H1 (cell line): ENCODE measurements around the gene KRTAP8-1. TPM values are rescaled to one million over a fixed set of nuclear protein-coding genes. Genes with fewer than 3 reads are reported as not detected.

ENCODE experiments used
- CTCF ChIA-PET: fragments of 300-600 bp; sonication (Branson Sonifier 250); formaldehyde crosslinking; loops from one replicate; lab custom pipeline; 2021; ENCODE audit not compliant: partially characterized antibody; lab: Charles Lee
- POLR2A ChIA-PET: fragments of 300-600 bp; sonication (Branson Sonifier 250); formaldehyde crosslinking; loops from one replicate; lab custom pipeline; 2021; ENCODE audit warnings: inconsistent platforms; ENCODE audit not compliant: partially characterized antibody; lab: Charles Lee
- DNase-seq, 2 experiments: peaks; one replicate each; pipeline versions ENCODE4 v3.0.0 to v3.0.0-alpha.2; 2010 to 2022; ENCODE audit warnings: low spot score in 2 of 2, low read depth in 1 of 2, mixed read lengths in 1 of 2
- FAIRE-seq: peaks from 2 replicates; lab custom pipeline; 2011; peaks lifted over from hg19 to GRCh38; lab: Jason Lieb, UNC
- H2AFZ ChIP-seq: 2 replicates; pipeline ENCODE4 v1.8.1; 2012; ENCODE audit warnings: low read length, inconsistent platforms
- H2AK5ac ChIP-seq: 2 replicates; pipeline ENCODE4 v1.6.1; 2013; ENCODE audit warnings: low read depth, low read length
- H2BK120ac ChIP-seq: replicated peaks from 2 replicates; pipeline ENCODE3; 2013; ENCODE audit warnings: low read depth, low read length, inconsistent platforms
- H2BK12ac ChIP-seq: 2 replicates; pipeline ENCODE4 v1.6.1; 2013; ENCODE audit warnings: low read depth, low read length
- H2BK15ac ChIP-seq: 2 replicates; pipeline ENCODE4 v1.6.1; 2013; ENCODE audit warnings: low read length
- H2BK20ac ChIP-seq: 2 replicates; pipeline ENCODE4 v1.6.1; 2013; ENCODE audit warnings: low read length
- H2BK5ac ChIP-seq: 2 replicates; pipeline ENCODE4 v1.6.1; 2013; ENCODE audit warnings: low read depth, low read length
- H3K14ac ChIP-seq: 2 replicates; pipeline ENCODE4 v1.6.1; 2013; ENCODE audit warnings: inconsistent platforms; ENCODE audit not compliant: insufficient read length
- H3K18ac ChIP-seq: 2 replicates; pipeline ENCODE4 v1.6.1; 2013; ENCODE audit warnings: low read length; ENCODE audit errors: extremely low read depth
- H3K23ac ChIP-seq: 2 replicates; pipeline ENCODE4 v1.6.1; 2013; ENCODE audit warnings: inconsistent platforms; ENCODE audit not compliant: insufficient read length
- H3K23me2 ChIP-seq: 2 replicates; pipeline ENCODE4 v1.6.1; 2013; ENCODE audit warnings: low read depth, low read length
- H3K27ac ChIP-seq: 2 replicates; pipeline ENCODE4 v1.6.1; 2011; ENCODE audit warnings: low read depth, low read length, inconsistent platforms
- H3K27me3 ChIP-seq, 4 experiments: replicated peaks in 1 of 4; 1 replicate in 1 of 4; 2 replicates in 3 of 4; pipeline versions ENCODE4 v1.6.1 to v1.8.1; 2011 to 2013; ENCODE audit warnings: low read length in 3 of 4, mild to moderate bottlenecking in 3 of 4, inconsistent platforms in 2 of 4, mixed read lengths in 2 of 4, moderate library complexity in 1 of 4; ENCODE audit not compliant: control insufficient read depth in 3 of 4, insufficient read depth in 3 of 4; ENCODE audit errors: extremely low read depth in 1 of 4
- H3K36me3 ChIP-seq, 4 experiments: 2 replicates each; pipeline versions ENCODE4 v1.6.1 to v1.8.1; 2011 to 2013; ENCODE audit warnings: mild to moderate bottlenecking in 4 of 4, low read length in 3 of 4, moderate library complexity in 2 of 4, control low read depth in 1 of 4, inconsistent platforms in 1 of 4; ENCODE audit not compliant: insufficient read depth in 4 of 4, control insufficient read depth in 2 of 4
- H3K4ac ChIP-seq: replicated peaks from 2 replicates; pipeline ENCODE3; 2013; ENCODE audit warnings: low read length, low read depth, mixed read lengths, inconsistent platforms; ENCODE audit not compliant: insufficient read length
- H3K4me1 ChIP-seq, 4 experiments: replicated peaks in 1 of 4; 1 replicate in 1 of 4; 2 replicates in 3 of 4; pipeline versions ENCODE4 v1.6.1 to v1.8.1; 2011 to 2013; ENCODE audit warnings: low read length in 3 of 4, inconsistent platforms in 2 of 4, mixed read lengths in 1 of 4; ENCODE audit not compliant: insufficient read depth in 4 of 4, control insufficient read depth in 3 of 4
- H3K4me2 ChIP-seq, 2 experiments: 2 replicates each; pipeline versions ENCODE4 v1.6.1 to v1.8.1; 2011 to 2013; ENCODE audit warnings: low read depth in 2 of 2, low read length in 2 of 2, control low read depth in 1 of 2, inconsistent platforms in 1 of 2, mild to moderate bottlenecking in 1 of 2; ENCODE audit not compliant: insufficient read depth in 1 of 2
- H3K4me3 ChIP-seq, 4 experiments: fragments of 200-600, 300-600 bp in 1 of 4; sonication (generic), shearing (Covaris generic), sonication (Bioruptor Twin) in 1 of 4; 2 replicates each; pipeline versions ENCODE4 v1.5.1 to v1.8.1; 2011 to 2016; ENCODE audit warnings: low read length in 4 of 4, low read depth in 3 of 4, control low read depth in 2 of 4, inconsistent platforms in 2 of 4, mild to moderate bottlenecking in 2 of 4, mixed read lengths in 1 of 4, moderate library complexity in 1 of 4; ENCODE audit not compliant: insufficient read depth in 2 of 4; ENCODE audit errors: extremely low read depth in 1 of 4
- H3K56ac ChIP-seq: replicated peaks from 2 replicates; pipeline ENCODE3; 2013; ENCODE audit warnings: low read depth, mild to moderate bottlenecking, mixed read lengths, low read length, inconsistent platforms; ENCODE audit not compliant: insufficient read length
- H3K79me1 ChIP-seq: 2 replicates; pipeline ENCODE4 v1.6.1; 2013; ENCODE audit warnings: low read depth, low read length, control low read depth
- H3K79me2 ChIP-seq, 2 experiments: 2 replicates each; pipeline versions ENCODE4 v1.6.1 to v1.8.1; 2012 to 2013; ENCODE audit warnings: low read length in 2 of 2, mild to moderate bottlenecking in 2 of 2, inconsistent platforms in 1 of 2; ENCODE audit not compliant: insufficient read depth in 2 of 2, control insufficient read depth in 1 of 2
- H3K9ac ChIP-seq, 4 experiments: replicated peaks in 1 of 4; 1 replicate in 1 of 4; 2 replicates in 3 of 4; pipeline versions ENCODE4 v1.6.1 to v1.8.1; 2011 to 2013; ENCODE audit warnings: low read depth in 3 of 4, low read length in 3 of 4, control low read depth in 2 of 4, mild to moderate bottlenecking in 2 of 4, moderate library complexity in 2 of 4, inconsistent platforms in 1 of 4; ENCODE audit errors: extremely low read depth in 1 of 4
- H3K9me3 ChIP-seq, 2 experiments: 2 replicates each; pipeline versions ENCODE4 v1.6.1 to v1.8.1; 2012 to 2013; ENCODE audit warnings: mild to moderate bottlenecking in 2 of 2, moderate library complexity in 2 of 2, control low read depth in 1 of 2, inconsistent platforms in 1 of 2, low read depth in 1 of 2, low read length in 1 of 2, mixed read lengths in 1 of 2; ENCODE audit not compliant: insufficient read depth in 2 of 2
- H4K20me1 ChIP-seq, 2 experiments: replicated peaks in 1 of 2; 2 replicates each; pipeline versions ENCODE3 to v1.8.1; 2011 to 2013; ENCODE audit warnings: inconsistent platforms in 2 of 2, low read length in 2 of 2, mild to moderate bottlenecking in 1 of 2; ENCODE audit not compliant: insufficient read depth in 2 of 2, control insufficient read depth in 1 of 2
- H4K5ac ChIP-seq: 2 replicates; pipeline ENCODE4 v1.6.1; 2013; ENCODE audit warnings: low read length, low read depth, mixed read lengths, inconsistent platforms; ENCODE audit not compliant: insufficient read length
- H4K8ac ChIP-seq: 2 replicates; pipeline ENCODE4 v1.8.0; 2013; ENCODE audit warnings: mild to moderate bottlenecking, moderate library complexity, low read length, inconsistent platforms; ENCODE audit not compliant: insufficient read depth; ENCODE audit errors: extremely low read depth
- H4K91ac ChIP-seq: replicated peaks from 2 replicates; pipeline ENCODE3; 2013; ENCODE audit warnings: low read length, mixed read lengths, inconsistent platforms; ENCODE audit not compliant: insufficient read length
- CREB1 ChIP-seq: IDR thresholded peaks from 2 replicates; pipeline ENCODE4 v1.6.1; 2012; ENCODE audit warnings: inconsistent platforms
- POLR2A ChIP-seq, 2 experiments: IDR thresholded peaks; 1 replicate in 1 of 2; 2 replicates in 1 of 2; pipeline ENCODE4 v1.6.1; 2011; ENCODE audit warnings: low read depth in 2 of 2, low read length in 2 of 2, mild to moderate bottlenecking in 2 of 2; ENCODE audit errors: control extremely low read depth in 1 of 2
- WGBS, 2 experiments: shearing (Covaris generic) in 1 of 2; methylation state at CpG; one replicate each; pipeline versions ENCODE4 v1.1.6 to v1.1.7; 2013 to 2015; ENCODE audit warnings: low lambda C conversion rate in 2 of 2, mixed read lengths in 2 of 2, inconsistent platforms in 1 of 2, low coverage in 1 of 2, missing lambda C conversion rate in 1 of 2; ENCODE audit not compliant: insufficient replicate concordance in 2 of 2, insufficient coverage in 1 of 2, insufficient read length in 1 of 2; ENCODE audit errors: extremely low coverage in 1 of 2, missing lambda C conversion rate in 1 of 2; 5-methylcytosine and 5-hydroxymethylcytosine counted together
- polyA plus RNA-seq, 7 experiments: library from polyadenylated mRNA; depleted of rRNA in 3 of 7; stranded (reverse) in 5 of 7; unstranded in 2 of 7; fragments of >200 nt in 5 of 7; fragments of 200-250 nt in 2 of 7; gene quantifications; 1 replicate in 5 of 7; 2 replicates in 1 of 7; 4 replicates in 1 of 7; pipeline versions ENCODE4 v1.2.1 to v1.2.3, GENCODE V29; 2011 to 2013; ENCODE audit warnings: missing spikeins in 2 of 7, mixed read lengths in 2 of 7
- total RNA-seq: library from RNA; stranded (reverse); fragmentation: NEBNext Ultra II Directional; extraction: Animal tissue kit (Norgen Biotek cat#: 25700); gene quantifications from 2 replicates; pipeline ENCODE4 v1.2.1, GENCODE V29; 2021

KRTAP8-1 gene
- total and polyA plus RNA-seq, 2 of the 8 experiments (the other 6 are each of a cell fraction or from before 2014, with no cell fraction given): not detected

- no peak overlapping the region for H3K14ac ChIP-seq
- no peaks in the 10 kb centered on the region for H4K20me1 ChIP-seq
- H3K4me2 ChIP-seq: no peak overlapping the region
- H4K91ac ChIP-seq: no peak overlapping the region
- H2BK20ac ChIP-seq: no peak overlapping the region
- no peak for DNase-seq
- H3K4me3 ChIP-seq: no peak overlapping the region
- no peak overlapping the region for H3K4ac ChIP-seq
- no peaks in the 10 kb centered on the region for H3K79me1 ChIP-seq
- H2AFZ ChIP-seq: no peak overlapping the region
- H2BK12ac ChIP-seq: no peak overlapping the region
- H3K56ac ChIP-seq: no peak overlapping the region
- H3K9ac ChIP-seq: no peak overlapping the region
- H2AK5ac ChIP-seq: no peak overlapping the region
- no peaks in the 10 kb centered on the region for H3K4me1 ChIP-seq
- H3K18ac ChIP-seq: no peak overlapping the region
- no peak for FAIRE-seq
- H3K79me2 ChIP-seq: no peaks in the 10 kb centered on the region
- H3K27me3 ChIP-seq: no peaks in the 10 kb centered on the region
- H4K5ac ChIP-seq: no peak overlapping the region
- TF ChIP-seq POLR2A (IDR thresholded peaks at IDR 0.05; ENCODE audit: control extremely low read depth in 1 of 2, low read depth in 2 of 2, low read length in 2 of 2) (no peak), CREB1 (no peak)
- no peak overlapping the region for H2BK5ac ChIP-seq
- no peaks in the 10 kb centered on the region for H3K36me3 ChIP-seq
- 91% methylated on average over 7 of the region's 7 CpGs; no CpG with 5 or more reads in 1 of the 2 experiments for WGBS, 2 experiments
- H2BK15ac ChIP-seq: no peak overlapping the region
- no peak overlapping the region for H2BK120ac ChIP-seq
- ChIA-PET CTCF (interaction anchor here (0.9 to 1.4 kb wide), 2 partner anchors 11 to 110 kb away, joined by 3 read pairs; no protein-coding TSS in a partner anchor), POLR2A (no interaction called here)
- no peak overlapping the region for H3K27ac ChIP-seq
- no peaks in the 10 kb centered on the region for H3K23me2 ChIP-seq
- H3K23ac ChIP-seq: no peak overlapping the region
- H4K8ac ChIP-seq: no peak overlapping the region
- H3K9me3 ChIP-seq: no peaks in the 10 kb centered on the region
Observed at GRCh38 chr21:30818837-30819610, 6.0 kb upstream of the KRTAP8-1 start.
